ENCODE data around the gene MAVS.

DNA sequence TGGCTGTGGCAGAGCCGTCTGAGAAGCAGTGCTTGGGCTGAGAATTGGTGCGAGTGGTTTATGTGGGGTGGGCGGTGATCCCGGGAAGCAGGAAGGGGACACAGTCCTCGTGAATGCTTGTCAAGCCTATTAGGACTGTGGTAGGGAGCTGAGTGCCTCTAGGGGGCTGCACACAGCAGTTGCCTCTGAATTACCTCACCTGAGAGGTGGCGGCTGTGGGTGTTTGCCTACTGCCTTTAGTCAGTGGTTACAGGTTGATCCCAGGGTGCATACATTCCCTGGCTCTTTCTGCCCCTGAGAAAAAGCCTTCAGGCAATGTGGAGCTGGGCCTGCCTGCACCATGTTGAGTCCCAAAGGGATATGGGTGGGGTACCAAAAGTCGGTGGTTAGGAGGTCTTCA lies 21.1 kb upstream of the MAVS start:
- TF ChIP-seq CTCF (IDR thresholded peaks at IDR 0.05; ENCODE audit: borderline replicate concordance, extremely low read depth, low read length, poor library complexity, severe bottlenecking) (no peak), EZH2 (IDR thresholded peaks at IDR 0.05; ENCODE audit: borderline replicate concordance, low read depth, low read length, severe bottlenecking) (no peak)

All from DND-41 (cell line).